HepG2 (cell line): ENCODE measurements around the gene AARS1. TPM values are rescaled to one million over a fixed set of nuclear protein-coding genes. Genes with fewer than 3 reads are reported as not detected.
A peak's percentile ranks its signal among the peaks of the same experiment; 100 is the strongest.

Experiments
- ATF3 ChIP-seq: sonication (generic); formaldehyde crosslinking; IDR thresholded peaks from 2 replicates; pipeline ENCODE4 v1.4.0; 2020; ENCODE audit warnings: missing genetic modification reagents
- CERS6 ChIP-seq: sonication (generic); formaldehyde crosslinking; IDR thresholded peaks from 2 replicates; pipeline ENCODE4 v1.5.0; 2020; ENCODE audit warnings: missing genetic modification reagents
- LCORL ChIP-seq, 2 experiments: fragments of 450-650 bp in 1 of 2; sonication (generic) in 1 of 2; formaldehyde crosslinking in 1 of 2; IDR thresholded peaks; 2 replicates each; pipeline versions ENCODE4 v1.5.0 to v1.6.1; 2017 to 2020; ENCODE audit warnings: antibody characterized with exemption in 1 of 2, missing genetic modification reagents in 1 of 2
- NFKBIZ ChIP-seq: IDR thresholded peaks from 2 replicates; pipeline ENCODE4 v1.6.1; 2018; ENCODE audit warnings: missing genetic modification reagents, missing compliant biosample characterization
- POGK ChIP-seq: sonication (generic); formaldehyde crosslinking; conservative IDR thresholded peaks from 2 replicates; pipeline ENCODE4 v1.8.0; 2022; ENCODE audit warnings: mild to moderate bottlenecking, moderate library complexity, missing genetic modification reagents
- PTBP1 ChIP-seq: fragments of 200-400 bp; formaldehyde crosslinking; IDR thresholded peaks from 2 replicates; pipeline ENCODE4 v1.6.1; 2018; ENCODE audit warnings: low read length, low read depth; ENCODE audit not compliant: poor library complexity, severe bottlenecking
- TGIF2 ChIP-seq: IDR thresholded peaks from 2 replicates; pipeline ENCODE4 v1.6.1; 2016; ENCODE audit warnings: control low read depth, missing compliant biosample characterization
- YEATS2 ChIP-seq: sonication (generic); formaldehyde crosslinking; IDR thresholded peaks from 2 replicates; pipeline ENCODE4 v1.4.0; 2020; ENCODE audit warnings: missing genetic modification reagents, borderline replicate concordance
- ZBTB44 ChIP-seq: sonication (generic); formaldehyde crosslinking; IDR thresholded peaks from 2 replicates; pipeline ENCODE4 v1.4.0; 2020; ENCODE audit warnings: missing genetic modification reagents
- ZNF639 ChIP-seq: conservative IDR thresholded peaks from 2 replicates; pipeline ENCODE4 v1.6.1; 2018; ENCODE audit warnings: missing genetic modification reagents
- ZNF678 ChIP-seq: sonication (generic); formaldehyde crosslinking; IDR thresholded peaks from 2 replicates; pipeline ENCODE4 v1.4.0; 2020; ENCODE audit warnings: mild to moderate bottlenecking, missing genetic modification reagents
- ZSCAN30 ChIP-seq: sonication (generic); formaldehyde crosslinking; IDR thresholded peaks from 2 replicates; pipeline ENCODE4 v1.5.0; 2020; ENCODE audit warnings: mild to moderate bottlenecking, missing genetic modification reagents
- polyA plus RNA-seq, 8 experiments: library from polyadenylated mRNA; depleted of rRNA in 3 of 8; stranded (reverse) in 7 of 8; unstranded in 1 of 8; fragments of >200 nt; fragmentation: Illumina TruSeq in 4 of 8; extraction: Trizol in 4 of 8; gene quantifications; 2 replicates each; pipeline versions ENCODE4 v1.2.1 to v1.2.3, GENCODE V29; 2011 to 2016; ENCODE audit warnings: low read depth in 4 of 8, missing spikeins in 1 of 8, mixed read lengths in 1 of 8; ENCODE audit not compliant: insufficient read depth in 1 of 8
- total RNA-seq, 5 experiments: library from RNA; depleted of rRNA; stranded (reverse); fragments of >200 nt; fragmentation: Illumina TruSeq; extraction: Trizol; gene quantifications; 2 replicates each; pipeline ENCODE4 v1.2.3, GENCODE V29; 2016; ENCODE audit warnings: low read depth in 1 of 5
- TF ChIP-seq, protein P1 (sequence below): sonication (generic); formaldehyde crosslinking; IDR thresholded peaks from 2 replicates; pipeline ENCODE4 v1.4.0; 2020; ENCODE audit warnings: missing genetic modification reagents
- TF ChIP-seq, protein P2 (sequence below): IDR thresholded peaks from 2 replicates; pipeline ENCODE4 v1.6.1; 2016; ENCODE audit warnings: low read depth, missing genetic modification reagents, missing compliant biosample characterization

Gene AARS1
- total and polyA plus RNA-seq, 2 of the 13 experiments (the other 11 are each of a cell fraction or from before 2014, with no cell fraction given): 107 to 132 TPM

- TF ChIP-seq ZBTB44: no peak
- TF ChIP-seq PTBP1: no peak
- no peak; the same call in 1 of the 2 replicates for TF ChIP-seq YEATS2 (CRISPR knock-in tag)
- TF ChIP-seq ZSCAN30 (CRISPR knock-in tag): no peak
- TF ChIP-seq, protein P1, sequence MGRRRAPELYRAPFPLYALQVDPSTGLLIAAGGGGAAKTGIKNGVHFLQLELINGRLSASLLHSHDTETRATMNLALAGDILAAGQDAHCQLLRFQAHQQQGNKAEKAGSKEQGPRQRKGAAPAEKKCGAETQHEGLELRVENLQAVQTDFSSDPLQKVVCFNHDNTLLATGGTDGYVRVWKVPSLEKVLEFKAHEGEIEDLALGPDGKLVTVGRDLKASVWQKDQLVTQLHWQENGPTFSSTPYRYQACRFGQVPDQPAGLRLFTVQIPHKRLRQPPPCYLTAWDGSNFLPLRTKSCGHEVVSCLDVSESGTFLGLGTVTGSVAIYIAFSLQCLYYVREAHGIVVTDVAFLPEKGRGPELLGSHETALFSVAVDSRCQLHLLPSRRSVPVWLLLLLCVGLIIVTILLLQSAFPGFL (CRISPR knock-in tag): no peak
- no peak; the same call in 1 of the 2 replicates for TF ChIP-seq ATF3 (CRISPR knock-in tag)
- TF ChIP-seq ZNF678 (CRISPR knock-in tag): 0 out of 2 replicates have a peak, but pooled peaks have one; percentile 93
- no peak for TF ChIP-seq TGIF2 (CRISPR knock-in tag)
- TF ChIP-seq, protein P2, sequence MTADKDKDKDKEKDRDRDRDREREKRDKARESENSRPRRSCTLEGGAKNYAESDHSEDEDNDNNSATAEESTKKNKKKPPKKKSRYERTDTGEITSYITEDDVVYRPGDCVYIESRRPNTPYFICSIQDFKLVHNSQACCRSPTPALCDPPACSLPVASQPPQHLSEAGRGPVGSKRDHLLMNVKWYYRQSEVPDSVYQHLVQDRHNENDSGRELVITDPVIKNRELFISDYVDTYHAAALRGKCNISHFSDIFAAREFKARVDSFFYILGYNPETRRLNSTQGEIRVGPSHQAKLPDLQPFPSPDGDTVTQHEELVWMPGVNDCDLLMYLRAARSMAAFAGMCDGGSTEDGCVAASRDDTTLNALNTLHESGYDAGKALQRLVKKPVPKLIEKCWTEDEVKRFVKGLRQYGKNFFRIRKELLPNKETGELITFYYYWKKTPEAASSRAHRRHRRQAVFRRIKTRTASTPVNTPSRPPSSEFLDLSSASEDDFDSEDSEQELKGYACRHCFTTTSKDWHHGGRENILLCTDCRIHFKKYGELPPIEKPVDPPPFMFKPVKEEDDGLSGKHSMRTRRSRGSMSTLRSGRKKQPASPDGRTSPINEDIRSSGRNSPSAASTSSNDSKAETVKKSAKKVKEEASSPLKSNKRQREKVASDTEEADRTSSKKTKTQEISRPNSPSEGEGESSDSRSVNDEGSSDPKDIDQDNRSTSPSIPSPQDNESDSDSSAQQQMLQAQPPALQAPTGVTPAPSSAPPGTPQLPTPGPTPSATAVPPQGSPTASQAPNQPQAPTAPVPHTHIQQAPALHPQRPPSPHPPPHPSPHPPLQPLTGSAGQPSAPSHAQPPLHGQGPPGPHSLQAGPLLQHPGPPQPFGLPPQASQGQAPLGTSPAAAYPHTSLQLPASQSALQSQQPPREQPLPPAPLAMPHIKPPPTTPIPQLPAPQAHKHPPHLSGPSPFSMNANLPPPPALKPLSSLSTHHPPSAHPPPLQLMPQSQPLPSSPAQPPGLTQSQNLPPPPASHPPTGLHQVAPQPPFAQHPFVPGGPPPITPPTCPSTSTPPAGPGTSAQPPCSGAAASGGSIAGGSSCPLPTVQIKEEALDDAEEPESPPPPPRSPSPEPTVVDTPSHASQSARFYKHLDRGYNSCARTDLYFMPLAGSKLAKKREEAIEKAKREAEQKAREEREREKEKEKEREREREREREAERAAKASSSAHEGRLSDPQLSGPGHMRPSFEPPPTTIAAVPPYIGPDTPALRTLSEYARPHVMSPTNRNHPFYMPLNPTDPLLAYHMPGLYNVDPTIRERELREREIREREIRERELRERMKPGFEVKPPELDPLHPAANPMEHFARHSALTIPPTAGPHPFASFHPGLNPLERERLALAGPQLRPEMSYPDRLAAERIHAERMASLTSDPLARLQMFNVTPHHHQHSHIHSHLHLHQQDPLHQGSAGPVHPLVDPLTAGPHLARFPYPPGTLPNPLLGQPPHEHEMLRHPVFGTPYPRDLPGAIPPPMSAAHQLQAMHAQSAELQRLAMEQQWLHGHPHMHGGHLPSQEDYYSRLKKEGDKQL (CRISPR knock-in tag): no peak
- TF ChIP-seq LCORL (IDR thresholded peaks at IDR 0.05): no peak
- no peak for TF ChIP-seq LCORL (CRISPR knock-in tag; IDR thresholded peaks at IDR 0.05)
- peak; percentile 67 for TF ChIP-seq POGK
- peak; percentile 70; the same call in 1 of the 2 replicates for TF ChIP-seq CERS6 (CRISPR knock-in tag)
- TF ChIP-seq ZNF639 (CRISPR knock-in tag): no peak; the same call in 1 of the 2 replicates
- no peak for TF ChIP-seq NFKBIZ (CRISPR knock-in tag)
Observed at GRCh38 chr16:70250748-70251628, 38.3 kb downstream of the AARS1 start (continued).
